ENCODE measurements around the gene FAT1. TPM values are rescaled to one million over a fixed set of nuclear protein-coding genes. Genes with fewer than 3 reads are reported as not detected.
A peak's percentile ranks its signal among the peaks of the same experiment; 100 is the strongest.

FAT1 gene
- polyA plus RNA-seq, 1 experiment = 422 TPM

- POLR2A ChIA-PET = no interaction called here
These were observed 28.7 kb upstream of the FAT1 start for GRCh38 chr4:186752325-186752724.

GRCh38 chr4:186749611-186750281 is 26.1 kb upstream of the FAT1 start:
- Histone ChIP-seq H3K27me3 (ENCODE audit: control insufficient read depth, insufficient read depth, low read length) (no peaks in the 10 kb centered on the region), H3K27ac (ENCODE audit: low read depth, low read length) (no peak overlapping the region), H3K9me3 (ENCODE audit: control insufficient read depth, insufficient read depth, low read length) (no peaks in the 10 kb centered on the region), H3K4me3 (ENCODE audit: low read depth, low read length) (no peak overlapping the region)
- CTCF ChIA-PET = no interaction called here
- POLR2A ChIA-PET = no interaction called here
- no peak for DNase-seq (ENCODE audit: low read depth, low spot score)
- TF ChIP-seq CTCF (IDR thresholded peaks at IDR 0.05; ENCODE audit: low read depth, low read length) = no peak

More at GRCh38 chr4:186752325-186752724, 28.7 kb upstream of the FAT1 start:
- Histone ChIP-seq H3K27ac (ENCODE audit: low read depth, low read length) (no peak overlapping the region), H3K27me3 (ENCODE audit: control insufficient read depth, insufficient read depth, low read length) (no peaks in the 10 kb centered on the region), H3K9me3 (ENCODE audit: control insufficient read depth, insufficient read depth, low read length) (no peaks in the 10 kb centered on the region), H3K4me3 (ENCODE audit: low read depth, low read length) (no peak overlapping the region)
- TF ChIP-seq CTCF (IDR thresholded peaks at IDR 0.05; ENCODE audit: low read depth, low read length) = no peak
- no peak for DNase-seq (ENCODE audit: low read depth, low spot score)
- CTCF ChIA-PET = interaction anchor here (1.1 kb wide), 1 partner anchor 161 kb away, joined by 11 read pairs; no protein-coding TSS in a partner anchor

- CTCF ChIA-PET = no interaction called here
- TF ChIP-seq CTCF (IDR thresholded peaks at IDR 0.05; ENCODE audit: low read depth, low read length) = no peak
- Histone ChIP-seq H3K9me3 (ENCODE audit: control insufficient read depth, insufficient read depth, low read length) (no peaks in the 10 kb centered on the region), H3K27ac (ENCODE audit: low read depth, low read length) (peak overlapping the region; percentile 59), H3K4me3 (ENCODE audit: low read depth, low read length) (no peak overlapping the region), H3K27me3 (ENCODE audit: control insufficient read depth, insufficient read depth, low read length) (no peaks in the 10 kb centered on the region)
- POLR2A ChIA-PET = no interaction called here
- DNase-seq (ENCODE audit: low read depth, low spot score) = no peak
These were observed 22.9 kb upstream of the FAT1 start for GRCh38 chr4:186746581-186746980.

- CTCF ChIA-PET = no interaction called here
- DNase-seq (ENCODE audit: low read depth, low spot score) = no peak
- no peak for TF ChIP-seq CTCF (IDR thresholded peaks at IDR 0.05; ENCODE audit: low read depth, low read length)
- H3K27me3 ChIP-seq (ENCODE audit: control insufficient read depth, insufficient read depth, low read length) = no peaks in the 10 kb centered on the region
- H3K9me3 ChIP-seq (ENCODE audit: control insufficient read depth, insufficient read depth, low read length) = no peaks in the 10 kb centered on the region
- no peak overlapping the region for H3K27ac ChIP-seq (ENCODE audit: low read depth, low read length)
- H3K4me3 ChIP-seq (ENCODE audit: low read depth, low read length) = no peak overlapping the region
- POLR2A ChIA-PET = interaction anchor here (1.0 kb wide), 1 partner anchor 17 kb away, joined by 4 read pairs; no protein-coding TSS in a partner anchor
These were observed 19.6 kb upstream of the FAT1 start for GRCh38 chr4:186743261-186743660.

GRCh38 chr4:186740822-186741221 is 17.2 kb upstream of the FAT1 start:
- no peak overlapping the region for H3K27ac ChIP-seq (ENCODE audit: low read depth, low read length)
- DNase-seq (ENCODE audit: low read depth, low spot score) = no peak
- no peak overlapping the region for H3K4me3 ChIP-seq (ENCODE audit: low read depth, low read length)
- H3K27me3 ChIP-seq (ENCODE audit: control insufficient read depth, insufficient read depth, low read length) = no peaks in the 10 kb centered on the region
- TF ChIP-seq CTCF (IDR thresholded peaks at IDR 0.05; ENCODE audit: low read depth, low read length) = no peak
- CTCF ChIA-PET = no interaction called here
- H3K9me3 ChIP-seq (ENCODE audit: control insufficient read depth, insufficient read depth, low read length) = no peaks in the 10 kb centered on the region
- POLR2A ChIA-PET = no interaction called here
